HG03565 (cell line): ENCODE measurements around the gene FAM118A.
"Not testable (repeated sequence)": the region's sequence is repeated elsewhere in the genome, so short reads cannot be mapped to it uniquely, and the experiment has no call there.

ENCODE experiments used
- ATAC-seq: cut with Tn5 transposase; IDR thresholded peaks from one replicate; pipeline ENCODE4 v1.9.1; 2021; ENCODE audit warnings: mild to moderate bottlenecking, moderate library complexity; ENCODE audit not compliant: unreplicated experiment

The FAM118A gene

DNA sequence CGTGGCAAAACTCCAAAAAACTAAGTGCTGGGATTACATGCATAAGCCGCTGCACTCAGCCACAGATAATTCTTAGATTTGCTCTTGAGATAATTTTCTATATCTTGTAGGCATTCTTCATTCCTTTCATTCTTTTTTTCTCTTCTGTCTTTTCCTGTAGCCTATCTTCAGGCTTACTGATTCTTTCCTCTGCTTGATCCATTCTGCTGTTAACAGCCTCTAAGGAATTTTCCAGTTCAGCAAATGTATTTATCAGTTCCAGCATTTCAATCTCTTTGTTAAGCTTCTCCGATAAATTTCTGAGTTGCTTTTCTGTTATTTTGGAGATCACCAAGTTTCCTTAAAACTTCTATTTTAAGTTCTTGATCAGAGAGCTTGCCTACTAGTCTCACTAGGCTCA lies 57.0 kb downstream of the FAM118A start:
- no peak for ATAC-seq

DNA sequence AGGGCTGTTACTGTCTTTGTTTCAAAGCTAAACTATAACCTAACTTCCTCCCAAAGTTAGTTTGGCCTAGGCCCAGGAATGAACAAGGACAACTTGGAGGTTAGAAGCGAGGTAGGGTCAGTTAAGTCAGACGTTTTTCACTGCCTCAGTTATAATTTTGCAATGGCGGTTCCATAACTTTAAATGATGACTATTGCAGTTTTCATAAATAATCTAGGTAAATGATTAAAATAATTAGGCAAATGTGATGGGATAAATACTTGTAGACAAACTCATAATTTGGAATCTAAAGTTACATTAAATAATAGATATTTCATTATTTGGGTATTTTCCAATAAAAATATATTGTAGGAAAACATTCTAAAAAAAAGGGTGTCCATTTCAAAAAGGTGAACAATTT lies 63.9 kb downstream of the FAM118A start:
- ATAC-seq, result not testable (repeated sequence)

DNA sequence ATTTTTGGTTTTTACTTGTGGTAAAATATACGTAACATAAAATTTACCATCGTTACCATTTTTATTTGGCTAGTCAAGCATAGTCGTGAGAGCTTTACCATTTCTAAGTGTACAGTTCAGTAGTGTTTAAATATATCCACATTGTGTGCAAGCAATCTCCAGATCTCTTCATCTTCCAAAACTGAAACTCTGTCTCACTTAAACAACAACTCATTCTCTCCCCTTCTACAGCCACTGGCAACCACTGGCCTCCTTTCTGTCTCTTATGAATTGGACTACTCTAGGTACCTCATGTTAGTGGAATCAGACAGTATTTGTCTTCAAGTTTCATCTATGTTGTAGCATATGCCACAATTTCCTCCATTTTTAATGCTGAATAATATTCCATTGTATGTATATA lies 66.3 kb downstream of the FAM118A start:
- ATAC-seq, result peak; percentile 57

DNA sequence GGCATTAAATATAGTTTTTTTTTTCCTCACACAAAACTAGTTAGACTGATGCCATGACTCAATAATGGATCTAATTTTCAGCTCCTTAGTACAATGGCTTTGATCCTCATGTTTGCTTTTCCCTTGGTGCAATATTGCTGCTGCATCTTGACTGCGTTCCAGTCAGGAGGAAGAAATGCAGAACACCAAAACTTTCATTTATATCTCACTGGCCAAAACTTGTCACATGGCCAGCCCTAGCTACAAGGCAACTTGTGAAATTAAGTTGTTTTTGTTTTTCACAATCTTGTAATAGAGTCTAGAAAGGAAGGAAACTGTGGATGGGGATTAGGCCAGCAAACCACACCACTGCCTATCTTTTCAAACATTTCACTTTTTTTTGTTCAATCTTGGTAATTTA lies 67.0 kb downstream of the FAM118A start:
- no peak for ATAC-seq

DNA sequence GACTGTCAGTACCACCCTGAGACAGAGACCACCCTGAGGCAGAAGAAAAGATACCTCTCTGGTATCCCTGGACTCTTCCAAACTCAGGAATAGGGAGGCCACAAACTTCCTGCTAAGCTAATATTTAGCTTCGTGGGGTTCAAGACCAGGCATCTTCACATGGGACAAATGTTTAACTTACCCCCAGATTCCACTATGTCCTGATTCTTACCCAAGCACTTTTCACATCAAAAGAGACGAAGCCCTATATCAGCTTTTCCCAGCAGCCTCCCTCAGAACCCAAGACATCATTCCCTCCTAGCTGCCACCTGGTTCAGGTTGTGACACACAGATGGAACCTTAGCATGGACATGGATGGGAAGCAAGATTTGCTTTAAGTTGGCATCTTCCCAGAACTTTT lies 71.6 kb downstream of the FAM118A start:
- no peak for ATAC-seq

DNA sequence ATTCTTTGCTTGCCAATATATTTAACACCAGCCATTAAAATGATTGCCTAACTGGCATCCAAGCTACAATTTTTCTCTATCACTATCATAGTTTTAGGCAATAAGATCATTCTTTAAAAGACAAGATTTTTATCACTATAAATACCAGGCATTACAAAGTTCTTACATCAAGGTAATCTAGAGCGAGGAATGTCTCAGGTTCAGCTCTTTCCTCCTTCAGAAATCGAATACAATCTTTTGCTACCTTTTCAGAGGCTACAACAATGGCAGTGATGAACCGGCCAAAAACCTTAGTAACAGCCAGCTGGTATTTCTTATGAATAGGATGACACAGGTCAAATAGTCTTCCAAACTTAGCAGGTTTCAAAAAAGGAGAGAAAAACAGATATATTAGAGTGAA lies 79.8 kb downstream of the FAM118A start:
- ATAC-seq, result no peak
